GM12878 (cell line): ENCODE measurements around the gene RPL37A. TPM values are rescaled to one million over a fixed set of nuclear protein-coding genes. Genes with fewer than 3 reads are reported as not detected.

Source experiments
- ATAC-seq: fragments of 200-7000 bp; cut with Tn5 transposase; 3 replicates; pipeline ENCODE4 v1.9.1; 2020; ENCODE audit warnings: mild to moderate bottlenecking, moderate library complexity
- BruUV-seq: library from RNA; stranded (reverse); fragments of 400-500 nt; replicated peaks from 2 replicates; lab custom pipeline; 2021; lab: Mats Ljungman, UMichigan
- CTCF ChIA-PET: fragments of 300-600 bp; sonication (Branson Sonifier 250); formaldehyde crosslinking; extraction: SDS; loops from one replicate; lab custom pipeline; 2021; ENCODE audit warnings: inconsistent platforms; lab: Yijun Ruan, JAX
- POLR2A ChIA-PET: fragments of 350-600 bp; formaldehyde crosslinking; extraction: SDS; loops from one replicate; lab custom pipeline; 2021; ENCODE audit warnings: inconsistent platforms; lab: Charles Lee
- RAD21 ChIA-PET: fragments of 300-600 bp; sonication (Branson Sonifier 250); formaldehyde crosslinking; loops from one replicate; lab custom pipeline; 2023; ENCODE audit warnings: antibody characterized with exemption; ENCODE audit not compliant: unreplicated experiment; lab: Charles Lee
- SMC1A ChIA-PET: fragments of 300-600 bp; sonication (Branson Sonifier 250); formaldehyde crosslinking; loops from one replicate; lab custom pipeline; 2023; ENCODE audit not compliant: unreplicated experiment, uncharacterized antibody; lab: Charles Lee
- DNase-seq: peaks from one replicate; pipeline ENCODE4 v3.0.0-alpha.2; 2011; ENCODE audit warnings: low read depth, low spot score
- FAIRE-seq: peaks from 3 replicates; lab custom pipeline; 2011; peaks lifted over from hg19 to GRCh38; lab: Jason Lieb, UNC
- H2AFZ ChIP-seq: 2 replicates; pipeline ENCODE4 v1.6.0; 2011; ENCODE audit warnings: low read depth, low read length, control low read depth; ENCODE audit not compliant: control insufficient read depth
- H3K27ac ChIP-seq: 2 replicates; pipeline ENCODE4 v1.5.1; 2011; ENCODE audit warnings: control low read depth; ENCODE audit not compliant: control insufficient read depth, insufficient read depth
- H3K27me3 ChIP-seq, 2 experiments: replicated peaks in 1 of 2; 2 replicates each; pipeline versions ENCODE4 v1.6.0 to v1.6.1; 2011; ENCODE audit warnings: low read length in 1 of 2; ENCODE audit not compliant: control insufficient read depth in 2 of 2, insufficient read depth in 2 of 2
- H3K36me3 ChIP-seq, 2 experiments: 2 replicates each; pipeline ENCODE4 v1.5.1; 2011; ENCODE audit warnings: low read length in 1 of 2; ENCODE audit not compliant: control insufficient read depth in 2 of 2, insufficient read depth in 2 of 2
- H3K4me1 ChIP-seq: 2 replicates; pipeline ENCODE4 v1.6.1; 2011; ENCODE audit warnings: mild to moderate bottlenecking, low read length, moderate library complexity, mixed read lengths; ENCODE audit not compliant: control insufficient read depth, insufficient read depth
- H3K4me2 ChIP-seq: 2 replicates; pipeline ENCODE4 v1.6.0; 2011; ENCODE audit warnings: control low read depth; ENCODE audit not compliant: control insufficient read depth, insufficient read depth
- H3K4me3 ChIP-seq: fragments of 200-600 bp; sonication (generic); 2 replicates; pipeline ENCODE4 v1.5.1; 2016
- H3K79me2 ChIP-seq: 2 replicates; pipeline ENCODE4 v1.6.0; 2011; ENCODE audit warnings: low read length; ENCODE audit not compliant: control insufficient read depth, insufficient read depth
- H3K9ac ChIP-seq: 2 replicates; pipeline ENCODE4 v1.8.0; 2011; ENCODE audit warnings: low read length, control low read depth, mixed read lengths; ENCODE audit not compliant: control insufficient read depth, insufficient read depth
- H3K9me3 ChIP-seq: replicated peaks from 3 replicates; pipeline ENCODE4 v1.5.1; 2011; ENCODE audit warnings: mild to moderate bottlenecking, low read length; ENCODE audit not compliant: control insufficient read depth, insufficient read depth
- H4K20me1 ChIP-seq: 2 replicates; pipeline ENCODE4 v1.6.0; 2011; ENCODE audit not compliant: control insufficient read depth, insufficient read depth
- ASH2L ChIP-seq: fragments of 300-600, 200-600 bp; sonication (generic); IDR thresholded peaks from 2 replicates; pipeline ENCODE4 v1.6.1; 2017; ENCODE audit warnings: low read depth, mild to moderate bottlenecking, borderline replicate concordance
- BACH1 ChIP-seq: fragments of 450-650 bp; IDR thresholded peaks from 2 replicates; pipeline ENCODE4 v1.6.1; 2017; ENCODE audit warnings: mild to moderate bottlenecking, borderline replicate concordance
- BHLHE40 ChIP-seq, 2 experiments: fragments of 450-650 bp in 1 of 2; IDR thresholded peaks; 2 replicates each; pipeline ENCODE4 v1.6.1; 2011 to 2017; ENCODE audit warnings: low read depth in 2 of 2, borderline replicate concordance in 1 of 2, improper control_type of control experiment in 1 of 2, low read length in 1 of 2, mild to moderate bottlenecking in 1 of 2
- CHD1 ChIP-seq: IDR thresholded peaks from 2 replicates; pipeline ENCODE4 v1.6.1; 2012; ENCODE audit warnings: low read depth, low read length, improper control_type of control experiment
- ETV6 ChIP-seq, 2 experiments: fragments of 450-650 bp in 1 of 2; IDR thresholded peaks in 1 of 2; conservative IDR thresholded peaks in 1 of 2; 2 replicates each; pipeline ENCODE4 v1.6.1; 2014; ENCODE audit warnings: antibody characterized with exemption in 1 of 2, borderline replicate concordance in 1 of 2, low read depth in 1 of 2, mild to moderate bottlenecking in 1 of 2, moderate library complexity in 1 of 2
- EZH2 ChIP-seq: IDR thresholded peaks from 2 replicates; pipeline ENCODE4 v1.6.1; 2012; ENCODE audit warnings: low read depth, mild to moderate bottlenecking, control low read depth, inconsistent platforms, low read length, borderline replicate concordance; ENCODE audit not compliant: control insufficient read depth
- IKZF1 ChIP-seq: fragments of 450-650 bp; conservative IDR thresholded peaks from 2 replicates; pipeline ENCODE4 v1.6.1; 2017; ENCODE audit warnings: antibody characterized with exemption, mild to moderate bottlenecking
- NFXL1 ChIP-seq: fragments of 450-650 bp; IDR thresholded peaks from 2 replicates; pipeline ENCODE4 v1.6.1; 2017; ENCODE audit warnings: antibody characterized with exemption, mild to moderate bottlenecking, borderline replicate concordance
- SREBF2 ChIP-seq: IDR thresholded peaks from 2 replicates; pipeline ENCODE4 v1.6.1; 2012; ENCODE audit warnings: mild to moderate bottlenecking, low read length
- TCF7 ChIP-seq: IDR thresholded peaks from 2 replicates; pipeline ENCODE4 v1.6.1; 2014; ENCODE audit warnings: antibody characterized with exemption, borderline replicate concordance
- WRNIP1 ChIP-seq: IDR thresholded peaks from 2 replicates; pipeline ENCODE4 v1.6.1; 2011; ENCODE audit warnings: low read depth, low read length, improper control_type of control experiment, borderline replicate concordance
- YY1 ChIP-seq: IDR thresholded peaks from 2 replicates; pipeline ENCODE4 v1.6.1; 2011; ENCODE audit warnings: low read depth, mild to moderate bottlenecking, low read length
- ZNF24 ChIP-seq: fragments of 450-650 bp; IDR thresholded peaks from 2 replicates; pipeline ENCODE4 v1.6.1; 2017; ENCODE audit warnings: antibody characterized with exemption, mild to moderate bottlenecking
- WGBS: methylation state at CpG from one replicate; pipeline ENCODE4 v1.1.6; 2016; ENCODE audit warnings: low lambda C conversion rate; ENCODE audit not compliant: insufficient replicate concordance, insufficient coverage; ENCODE audit errors: missing lambda C conversion rate; 5-methylcytosine and 5-hydroxymethylcytosine counted together
- in situ Hi-C: fragments of 300-500 bp; cut with MboI; formaldehyde crosslinking; loops from 9 replicates; pipeline ENCODE4 v1.14.3; 2018; ENCODE audit warnings: mixed read lengths
- intact Hi-C: fragments of 100-400 bp; cut with micrococcal nuclease; formaldehyde crosslinking; loops from one replicate; pipeline ENCODE4 v1.14.2; 2022; ENCODE audit not compliant: unreplicated experiment
- polyA plus RNA-seq, 11 experiments: library from polyadenylated mRNA; depleted of rRNA in 4 of 11; unstranded in 6 of 11; stranded (reverse) in 5 of 11; fragments of >200 nt; fragmentation: Nextera tagmentation in 4 of 11; fragmentation: Illumina TruSeq in 1 of 11; extraction: Ambion mirVana in 4 of 11; extraction: Trizol in 1 of 11; gene quantifications; 1 replicate in 1 of 11; 2 replicates in 10 of 11; pipeline versions ENCODE4 v1.2.1 to v1.2.3, GENCODE V29; 2011 to 2016; ENCODE audit warnings: inconsistent platforms in 2 of 11, missing spikeins in 2 of 11, low read depth in 1 of 11
- total RNA-seq, 4 experiments: library from RNA; depleted of rRNA in 3 of 4; stranded (reverse); fragments of >200 nt in 3 of 4; fragmentation: Illumina TruSeq in 1 of 4; extraction: Trizol in 1 of 4; gene quantifications; 2 replicates each; pipeline versions ENCODE4 v1.2.1 to v1.2.3, GENCODE V29; 2013 to 2021
- TF ChIP-seq, protein P1 (sequence below): IDR thresholded peaks from 2 replicates; pipeline ENCODE4 v1.6.1; 2012; ENCODE audit warnings: low read depth, low read length, improper control_type of control experiment
- TF ChIP-seq, protein P2 (sequence below): fragments of 450-650 bp; IDR thresholded peaks from 2 replicates; pipeline ENCODE4 v1.6.1; 2017; ENCODE audit warnings: mild to moderate bottlenecking, moderate library complexity
- TF ChIP-seq, protein P3 (sequence below): fragments of 150-350 bp; IDR thresholded peaks from 2 replicates; pipeline ENCODE4 v1.6.1; 2014; ENCODE audit warnings: mild to moderate bottlenecking, low read depth, low read length
- TF ChIP-seq, protein P4 (sequence below): IDR thresholded peaks from 2 replicates; pipeline ENCODE4 v1.6.1; 2012; ENCODE audit warnings: low read depth, low read length, improper control_type of control experiment

RPL37A gene
- total and polyA plus RNA-seq, 10 of the 15 experiments (the other 5 are each of a cell fraction or from before 2014, with no cell fraction given) = 2,847 to 6,854 (median 5,110) TPM

DNA sequence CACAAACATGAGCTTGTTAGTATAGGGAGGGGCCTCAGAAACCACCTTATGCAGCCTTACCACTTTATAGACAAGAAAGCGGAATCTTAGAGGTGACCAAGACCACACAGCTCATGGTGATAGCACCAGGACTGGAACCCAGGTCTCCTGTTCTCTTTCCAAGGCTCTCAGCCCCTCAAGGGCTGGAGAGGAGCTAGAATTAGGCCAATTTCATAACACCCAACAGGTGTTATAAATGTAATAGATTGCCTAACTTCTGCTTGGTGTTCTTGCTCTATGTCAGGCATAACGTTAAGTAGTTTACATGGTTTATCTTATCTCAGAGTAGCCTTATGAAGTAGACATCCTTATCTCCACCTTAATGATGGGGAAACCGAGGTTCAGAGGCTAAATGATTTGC is 42.9 kb downstream of the RPL37A start:
- H3K9ac ChIP-seq = no peak overlapping the region
- peaks cover 13% of the 10 kb centered on the region for H3K4me1 ChIP-seq
- ChIA-PET CTCF (interaction anchor here (0.6 to 1.3 kb wide), 3 partner anchors 21 to 72 kb away, joined by 3 to 4 read pairs (median 3); no protein-coding TSS in a partner anchor), RAD21 (interaction anchor here (1.8 to 2.2 kb wide), 2 partner anchors 22 to 121 kb away, joined by 4 to 6 read pairs; no protein-coding TSS in a partner anchor), POLR2A (no interaction called here), SMC1A (interaction anchor here (0.5 to 1.4 kb wide), 4 partner anchors 17 to 123 kb away, joined by 3 to 4 read pairs (median 3); no protein-coding TSS in a partner anchor)
- no peaks in the 10 kb centered on the region for H3K9me3 ChIP-seq
- H3K4me2 ChIP-seq = no peak overlapping the region
- no peaks in the 10 kb centered on the region for H3K79me2 ChIP-seq
- BruUV-seq = no TSS peak
- in situ Hi-C loops (no loop called here), intact Hi-C loops (no loop called here)
- ATAC-seq = no peak
- no peaks in the 10 kb centered on the region for H4K20me1 ChIP-seq
- H3K4me3 ChIP-seq = no peak overlapping the region
- DNase-seq = no peak
- H3K27me3 ChIP-seq = no peaks in the 10 kb centered on the region
- FAIRE-seq = no peak
- no peak overlapping the region for H2AFZ ChIP-seq
- WGBS = 74% methylated on average over 3 of the region's 3 CpGs
- no peaks in the 10 kb centered on the region for H3K36me3 ChIP-seq
- no peak overlapping the region for H3K27ac ChIP-seq
- no peak for TF ChIP-seq TCF7
- TF ChIP-seq, protein P1, sequence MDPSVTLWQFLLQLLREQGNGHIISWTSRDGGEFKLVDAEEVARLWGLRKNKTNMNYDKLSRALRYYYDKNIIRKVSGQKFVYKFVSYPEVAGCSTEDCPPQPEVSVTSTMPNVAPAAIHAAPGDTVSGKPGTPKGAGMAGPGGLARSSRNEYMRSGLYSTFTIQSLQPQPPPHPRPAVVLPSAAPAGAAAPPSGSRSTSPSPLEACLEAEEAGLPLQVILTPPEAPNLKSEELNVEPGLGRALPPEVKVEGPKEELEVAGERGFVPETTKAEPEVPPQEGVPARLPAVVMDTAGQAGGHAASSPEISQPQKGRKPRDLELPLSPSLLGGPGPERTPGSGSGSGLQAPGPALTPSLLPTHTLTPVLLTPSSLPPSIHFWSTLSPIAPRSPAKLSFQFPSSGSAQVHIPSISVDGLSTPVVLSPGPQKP = no peak
- TF ChIP-seq ETV6 (conservative IDR thresholded peaks at IDR 0.05 in 1 of 2, IDR thresholded peaks at IDR 0.05 in 1 of 2; ENCODE audit: borderline replicate concordance in 1 of 2, low read depth in 1 of 2) = no peak
- TF ChIP-seq, protein P2, sequence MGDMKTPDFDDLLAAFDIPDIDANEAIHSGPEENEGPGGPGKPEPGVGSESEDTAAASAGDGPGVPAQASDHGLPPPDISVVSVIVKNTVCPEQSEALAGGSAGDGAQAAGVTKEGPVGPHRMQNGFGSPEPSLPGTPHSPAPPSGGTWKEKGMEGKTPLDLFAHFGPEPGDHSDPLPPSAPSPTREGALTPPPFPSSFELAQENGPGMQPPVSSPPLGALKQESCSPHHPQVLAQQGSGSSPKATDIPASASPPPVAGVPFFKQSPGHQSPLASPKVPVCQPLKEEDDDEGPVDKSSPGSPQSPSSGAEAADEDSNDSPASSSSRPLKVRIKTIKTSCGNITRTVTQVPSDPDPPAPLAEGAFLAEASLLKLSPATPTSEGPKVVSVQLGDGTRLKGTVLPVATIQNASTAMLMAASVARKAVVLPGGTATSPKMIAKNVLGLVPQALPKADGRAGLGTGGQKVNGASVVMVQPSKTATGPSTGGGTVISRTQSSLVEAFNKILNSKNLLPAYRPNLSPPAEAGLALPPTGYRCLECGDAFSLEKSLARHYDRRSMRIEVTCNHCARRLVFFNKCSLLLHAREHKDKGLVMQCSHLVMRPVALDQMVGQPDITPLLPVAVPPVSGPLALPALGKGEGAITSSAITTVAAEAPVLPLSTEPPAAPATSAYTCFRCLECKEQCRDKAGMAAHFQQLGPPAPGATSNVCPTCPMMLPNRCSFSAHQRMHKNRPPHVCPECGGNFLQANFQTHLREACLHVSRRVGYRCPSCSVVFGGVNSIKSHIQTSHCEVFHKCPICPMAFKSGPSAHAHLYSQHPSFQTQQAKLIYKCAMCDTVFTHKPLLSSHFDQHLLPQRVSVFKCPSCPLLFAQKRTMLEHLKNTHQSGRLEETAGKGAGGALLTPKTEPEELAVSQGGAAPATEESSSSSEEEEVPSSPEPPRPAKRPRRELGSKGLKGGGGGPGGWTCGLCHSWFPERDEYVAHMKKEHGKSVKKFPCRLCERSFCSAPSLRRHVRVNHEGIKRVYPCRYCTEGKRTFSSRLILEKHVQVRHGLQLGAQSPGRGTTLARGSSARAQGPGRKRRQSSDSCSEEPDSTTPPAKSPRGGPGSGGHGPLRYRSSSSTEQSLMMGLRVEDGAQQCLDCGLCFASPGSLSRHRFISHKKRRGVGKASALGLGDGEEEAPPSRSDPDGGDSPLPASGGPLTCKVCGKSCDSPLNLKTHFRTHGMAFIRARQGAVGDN = no peak
- TF ChIP-seq NFXL1 = no peak
- TF ChIP-seq SREBF2 = no peak
- TF ChIP-seq, protein P3, sequence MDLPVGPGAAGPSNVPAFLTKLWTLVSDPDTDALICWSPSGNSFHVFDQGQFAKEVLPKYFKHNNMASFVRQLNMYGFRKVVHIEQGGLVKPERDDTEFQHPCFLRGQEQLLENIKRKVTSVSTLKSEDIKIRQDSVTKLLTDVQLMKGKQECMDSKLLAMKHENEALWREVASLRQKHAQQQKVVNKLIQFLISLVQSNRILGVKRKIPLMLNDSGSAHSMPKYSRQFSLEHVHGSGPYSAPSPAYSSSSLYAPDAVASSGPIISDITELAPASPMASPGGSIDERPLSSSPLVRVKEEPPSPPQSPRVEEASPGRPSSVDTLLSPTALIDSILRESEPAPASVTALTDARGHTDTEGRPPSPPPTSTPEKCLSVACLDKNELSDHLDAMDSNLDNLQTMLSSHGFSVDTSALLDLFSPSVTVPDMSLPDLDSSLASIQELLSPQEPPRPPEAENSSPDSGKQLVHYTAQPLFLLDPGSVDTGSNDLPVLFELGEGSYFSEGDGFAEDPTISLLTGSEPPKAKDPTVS = no peak
- TF ChIP-seq BHLHE40 (IDR thresholded peaks at IDR 0.05; ENCODE audit: borderline replicate concordance in 1 of 2, low read depth in 2 of 2, low read length in 1 of 2) = no peak
- no peak for TF ChIP-seq EZH2
- no peak for TF ChIP-seq IKZF1
- TF ChIP-seq BACH1 = no peak
- TF ChIP-seq CHD1 = no peak
- TF ChIP-seq, protein P4, sequence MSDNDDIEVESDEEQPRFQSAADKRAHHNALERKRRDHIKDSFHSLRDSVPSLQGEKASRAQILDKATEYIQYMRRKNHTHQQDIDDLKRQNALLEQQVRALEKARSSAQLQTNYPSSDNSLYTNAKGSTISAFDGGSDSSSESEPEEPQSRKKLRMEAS = no peak
- no peak for TF ChIP-seq YY1
- TF ChIP-seq ASH2L = no peak
- TF ChIP-seq WRNIP1 = no peak
- TF ChIP-seq ZNF24 = no peak
